ENCODE measurements around the gene BTN1A1. TPM values are rescaled to one million over a fixed set of nuclear protein-coding genes. Genes with fewer than 3 reads are reported as not detected.

The BTN1A1 gene
- total and polyA plus RNA-seq, 9 of the 15 experiments (the other 6 are each of a cell fraction or from before 2014, with no cell fraction given): 0.01 to 0.15 (median 0.06) TPM; not detected in 4

DNA sequence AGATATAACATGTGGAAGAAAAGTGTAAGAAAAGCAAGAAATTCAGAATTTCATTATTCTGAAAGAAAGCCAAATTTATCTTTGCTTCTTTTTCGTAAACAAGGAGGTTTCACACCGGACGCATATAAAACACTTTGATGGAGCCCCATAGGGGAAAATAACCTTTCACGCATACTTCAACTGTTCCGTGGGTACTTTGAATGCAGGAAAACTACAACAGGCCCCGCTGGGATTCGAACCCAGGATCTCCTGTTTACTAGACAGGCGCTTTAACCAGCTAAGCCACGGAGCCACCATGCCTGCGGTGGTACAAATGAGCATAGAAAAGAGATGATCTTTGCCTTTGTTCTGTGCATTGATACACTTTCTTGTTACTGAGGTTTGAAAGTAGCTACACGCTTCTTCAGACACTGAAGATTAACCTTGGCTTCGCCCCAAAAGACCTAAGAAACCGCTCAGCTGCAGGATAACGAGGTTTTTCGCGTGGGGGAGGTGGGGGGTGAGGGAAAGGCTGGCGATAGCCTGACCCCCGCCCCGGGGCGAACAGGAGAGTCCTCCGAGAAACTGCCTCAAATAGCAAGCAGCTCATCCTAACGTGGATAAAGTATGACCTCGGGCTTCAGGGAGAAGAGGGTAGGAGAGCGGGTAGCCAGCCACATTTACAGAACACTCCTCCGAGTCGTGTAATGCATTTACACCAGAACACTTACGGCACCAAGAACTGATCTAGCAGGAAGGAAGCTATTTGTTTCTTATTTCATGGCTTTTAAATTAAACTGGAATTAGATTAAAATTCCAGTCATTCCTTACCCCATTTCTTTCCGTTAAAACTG is 32.8 kb downstream of the BTN1A1 start (continued):
- TF ChIP-seq NFE2L1 (tag; IDR thresholded peaks at IDR 0.05; ENCODE audit: borderline replicate concordance, low read depth) (no peak), TCF7L2 (IDR thresholded peaks at IDR 0.05; ENCODE audit: low read depth, low read length) (no peak), ZNF134 (CRISPR knock-in tag; conservative IDR thresholded peaks at IDR 0.05) (0 out of 2 replicates have a peak, but pooled peaks have one; percentile 25), ZNF583 (CRISPR knock-in tag; IDR thresholded peaks at IDR 0.05) (no peak), COPS2 (conservative IDR thresholded peaks at IDR 0.05) (no peak), ZBTB17 (CRISPR knock-in tag; IDR thresholded peaks at IDR 0.05) (no peak), ZNF77 (CRISPR knock-in tag; IDR thresholded peaks at IDR 0.05) (no peak), CUX1 (CRISPR knock-in tag; IDR thresholded peaks at IDR 0.05) (no peak), NFE2 (IDR thresholded peaks at IDR 0.05; ENCODE audit: low read depth) (no peak), MYNN (IDR thresholded peaks at IDR 0.05) (peak; percentile 10; the same call in 1 of the 2 replicates), MYNN (CRISPR knock-in tag; IDR thresholded peaks at IDR 0.05) (no peak), HSF4 (CRISPR knock-in tag; IDR thresholded peaks at IDR 0.05; ENCODE audit: borderline replicate concordance) (no peak), NKRF (IDR thresholded peaks at IDR 0.05; ENCODE audit: borderline replicate concordance) (no peak), ZNF121 (CRISPR knock-in tag; conservative IDR thresholded peaks at IDR 0.05) (no peak), ZNF239 (CRISPR knock-in tag; IDR thresholded peaks at IDR 0.05) (peak; percentile 60), KDM1A (IDR thresholded peaks at IDR 0.05) (peak in 1 of 2 experiments; percentile 20; a peak in 1 of 4 replicates), SMAD3 (CRISPR knock-in tag; conservative IDR thresholded peaks at IDR 0.05) (peak; percentile 64; the same call in 1 of the 2 replicates), SMARCB1 (IDR thresholded peaks at IDR 0.05; ENCODE audit: insufficient read length, low read depth) (no peak), MAFK (IDR thresholded peaks at IDR 0.05; ENCODE audit: low read length) (peak; percentile 51; the same call in 1 of the 2 replicates)
- TF ChIP-seq, protein P1, sequence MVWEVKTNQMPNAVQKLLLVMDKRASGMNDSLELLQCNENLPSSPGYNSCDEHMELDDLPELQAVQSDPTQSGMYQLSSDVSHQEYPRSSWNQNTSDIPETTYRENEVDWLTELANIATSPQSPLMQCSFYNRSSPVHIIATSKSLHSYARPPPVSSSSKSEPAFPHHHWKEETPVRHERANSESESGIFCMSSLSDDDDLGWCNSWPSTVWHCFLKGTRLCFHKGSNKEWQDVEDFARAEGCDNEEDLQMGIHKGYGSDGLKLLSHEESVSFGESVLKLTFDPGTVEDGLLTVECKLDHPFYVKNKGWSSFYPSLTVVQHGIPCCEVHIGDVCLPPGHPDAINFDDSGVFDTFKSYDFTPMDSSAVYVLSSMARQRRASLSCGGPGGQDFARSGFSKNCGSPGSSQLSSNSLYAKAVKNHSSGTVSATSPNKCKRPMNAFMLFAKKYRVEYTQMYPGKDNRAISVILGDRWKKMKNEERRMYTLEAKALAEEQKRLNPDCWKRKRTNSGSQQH (CRISPR knock-in tag; IDR thresholded peaks at IDR 0.05): no peak
